Thyroid gland (tissue), 4 donors: Measurements from ENCODE around the gene ART4.

Experiments used
- POLR2A ChIP-seq, 2 donors: fragments of 450-650 bp; IDR thresholded peaks; one replicate each; pipeline ENCODE4 v1.6.1; 2017; ENCODE audit warnings: antibody characterized with exemption in 2 of 2, mild to moderate bottlenecking in 2 of 2, moderate library complexity in 1 of 2
- TF ChIP-seq, protein P1 (sequence below), 6 experiments: fragments of 200-600 bp in 3 of 6; fragments of 450-650 bp in 3 of 6; sonication (generic) in 3 of 6; IDR thresholded peaks; one replicate each; pipeline ENCODE4 v1.5.1; 2016 to 2019; ENCODE audit warnings: antibody characterized with exemption in 6 of 6, mild to moderate bottlenecking in 2 of 6, inconsistent platforms in 1 of 6, moderate library complexity in 1 of 6

DNA sequence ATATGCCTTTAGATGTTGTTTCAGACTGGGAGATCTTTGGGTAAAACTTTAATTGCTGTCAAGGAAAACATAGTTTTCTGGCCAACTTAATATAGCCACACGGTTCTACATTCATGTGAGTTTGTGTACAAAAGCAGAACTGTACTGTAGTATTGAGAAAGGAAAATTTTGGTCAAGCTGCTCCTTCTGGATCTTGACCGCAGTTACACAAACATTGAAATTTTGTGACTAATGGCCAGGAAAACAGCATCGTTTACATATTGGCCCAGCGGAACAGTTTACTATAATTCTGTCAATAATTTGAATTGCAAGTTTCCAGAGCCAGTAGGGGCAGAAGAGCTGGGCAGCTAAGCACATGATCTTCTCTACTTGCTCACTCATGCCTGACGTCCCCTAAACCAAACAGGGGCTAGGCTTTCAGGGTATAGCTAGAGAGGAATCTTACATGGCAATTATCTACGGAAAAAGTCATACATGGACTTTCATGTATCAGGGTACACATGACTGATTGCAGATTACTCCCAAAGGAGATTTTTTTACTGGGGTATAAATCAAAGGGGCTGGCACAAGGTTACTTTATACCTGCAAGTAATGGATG, 11.4 kb upstream of the ART4 start:
- TF ChIP-seq, protein P1, sequence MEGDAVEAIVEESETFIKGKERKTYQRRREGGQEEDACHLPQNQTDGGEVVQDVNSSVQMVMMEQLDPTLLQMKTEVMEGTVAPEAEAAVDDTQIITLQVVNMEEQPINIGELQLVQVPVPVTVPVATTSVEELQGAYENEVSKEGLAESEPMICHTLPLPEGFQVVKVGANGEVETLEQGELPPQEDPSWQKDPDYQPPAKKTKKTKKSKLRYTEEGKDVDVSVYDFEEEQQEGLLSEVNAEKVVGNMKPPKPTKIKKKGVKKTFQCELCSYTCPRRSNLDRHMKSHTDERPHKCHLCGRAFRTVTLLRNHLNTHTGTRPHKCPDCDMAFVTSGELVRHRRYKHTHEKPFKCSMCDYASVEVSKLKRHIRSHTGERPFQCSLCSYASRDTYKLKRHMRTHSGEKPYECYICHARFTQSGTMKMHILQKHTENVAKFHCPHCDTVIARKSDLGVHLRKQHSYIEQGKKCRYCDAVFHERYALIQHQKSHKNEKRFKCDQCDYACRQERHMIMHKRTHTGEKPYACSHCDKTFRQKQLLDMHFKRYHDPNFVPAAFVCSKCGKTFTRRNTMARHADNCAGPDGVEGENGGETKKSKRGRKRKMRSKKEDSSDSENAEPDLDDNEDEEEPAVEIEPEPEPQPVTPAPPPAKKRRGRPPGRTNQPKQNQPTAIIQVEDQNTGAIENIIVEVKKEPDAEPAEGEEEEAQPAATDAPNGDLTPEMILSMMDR (IDR thresholded peaks at IDR 0.05), result no peak
- no peak for TF ChIP-seq POLR2A (IDR thresholded peaks at IDR 0.05)
